T-cell (primary cell): ENCODE results near the gene PLEKHA7. TPM values are rescaled to one million over a fixed set of nuclear protein-coding genes. Genes with fewer than 3 reads are reported as not detected.

Experiments
- ATAC-seq, 4 experiments: fragments of 200-7000 bp in 3 of 4; fragments of 150-1000 bp in 1 of 4; cut with Tn5 transposase; replicated peaks in 1 of 4; 1 replicate in 3 of 4; 2 replicates in 1 of 4; pipeline ENCODE4 v1.10.0; 2021; ENCODE audit warnings: moderate library complexity in 3 of 4, mild to moderate bottlenecking in 2 of 4, moderate number of reproducible peaks in 1 of 4
- CTCF ChIA-PET, 2 donors: fragments of 300-600 bp; sonication (Branson Sonifier 250); formaldehyde crosslinking; loops; one replicate each; lab custom pipeline; 2022; ENCODE audit warnings: antibody characterized with exemption in 2 of 2; lab: Charles Lee
- POLR2A ChIA-PET, 2 donors: fragments of 300-600 bp; sonication (Branson Sonifier 250); formaldehyde crosslinking; loops; one replicate each; lab custom pipeline; 2022; ENCODE audit warnings: antibody characterized with exemption in 2 of 2; lab: Charles Lee
- DNase-seq, 35 experiments: peaks; one replicate each; pipeline versions ENCODE4 v3.0.0 to v3.0.0-alpha.2; 2013 to 2023
- H3K27ac ChIP-seq: one replicate; pipeline ENCODE4 v1.5.1; 2013; ENCODE audit warnings: low read length
- H3K27me3 ChIP-seq, 2 experiments: replicated peaks in 1 of 2; 1 replicate in 1 of 2; 2 replicates in 1 of 2; pipeline versions ENCODE4 v1.6.1 to v1.7.0; 2013; ENCODE audit warnings: low read length in 1 of 2, mixed read lengths in 1 of 2; ENCODE audit not compliant: control insufficient read depth in 2 of 2, insufficient read depth in 2 of 2; ENCODE audit errors: extremely low read depth in 1 of 2
- H3K36me3 ChIP-seq, 2 donors: 1 replicate in 1 of 2; 2 replicates in 1 of 2; pipeline versions ENCODE4 v1.6.1 to v1.7.0; 2013; ENCODE audit warnings: low read length in 1 of 2; ENCODE audit not compliant: control insufficient read depth in 2 of 2, insufficient read depth in 1 of 2; ENCODE audit errors: extremely low read depth in 1 of 2
- H3K4me1 ChIP-seq, 2 experiments: 1 replicate in 1 of 2; 2 replicates in 1 of 2; pipeline versions ENCODE4 v1.6.1 to v1.7.0; 2013; ENCODE audit warnings: low read length in 2 of 2, mixed read lengths in 1 of 2; ENCODE audit not compliant: insufficient read depth in 2 of 2, control insufficient read depth in 1 of 2; ENCODE audit errors: extremely low read depth in 1 of 2
- H3K4me3 ChIP-seq, 2 donors: 1 replicate in 1 of 2; 2 replicates in 1 of 2; pipeline versions ENCODE4 v1.5.1 to v1.7.0; 2013; ENCODE audit warnings: mild to moderate bottlenecking in 2 of 2, low read length in 1 of 2, moderate library complexity in 1 of 2; ENCODE audit not compliant: control insufficient read depth in 1 of 2; ENCODE audit errors: extremely low read depth in 1 of 2
- H3K9me3 ChIP-seq: 2 replicates; pipeline ENCODE4 v1.7.0; 2013
- H3K27ac Mint-ChIP-seq, 2 donors: one replicate each; pipeline ENCODE4 v1.8.0; 2020 to 2021; ENCODE audit warnings: mild to moderate bottlenecking in 2 of 2, mixed read lengths in 2 of 2
- H3K27me3 Mint-ChIP-seq, 2 donors: one replicate each; pipeline ENCODE4 v1.8.0; 2021 to 2022; ENCODE audit warnings: mixed read lengths in 2 of 2
- H3K36me3 Mint-ChIP-seq: one replicate; pipeline ENCODE4 v1.8.0; 2021; ENCODE audit warnings: mixed read lengths
- H3K4me1 Mint-ChIP-seq, 3 donors: one replicate each; pipeline ENCODE4 v1.8.0; 2020 to 2022; ENCODE audit warnings: mixed read lengths in 3 of 3, mild to moderate bottlenecking in 1 of 3
- H3K4me3 Mint-ChIP-seq, 3 donors: one replicate each; pipeline ENCODE4 v1.8.0; 2020 to 2022; ENCODE audit warnings: mild to moderate bottlenecking in 3 of 3, mixed read lengths in 3 of 3, moderate library complexity in 3 of 3
- H3K9me3 Mint-ChIP-seq, 3 donors: one replicate each; pipeline ENCODE4 v1.8.0; 2020 to 2022; ENCODE audit warnings: mixed read lengths in 3 of 3
- WGBS: methylation state at CpG from one replicate; pipeline ENCODE4 v1.1.5; 2013; ENCODE audit warnings: missing lambda C conversion rate; ENCODE audit not compliant: insufficient coverage; 5-methylcytosine and 5-hydroxymethylcytosine counted together
- total RNA-seq, 35 experiments: library from RNA in 6 of 35; stranded (reverse) in 6 of 35; fragments of 120-200 nt in 1 of 35; gene quantifications; one replicate each; pipeline versions ENCODE4 v1.2.1 to v1.2.4 and lab custom pipeline; 2013 to 2026

The PLEKHA7 gene
- total RNA-seq, 5 donors from 2014 or later (not counting 1 experiment from before 2014, with no cell fraction given): 4.8 to 8.8 (median 5.8) TPM

DNA sequence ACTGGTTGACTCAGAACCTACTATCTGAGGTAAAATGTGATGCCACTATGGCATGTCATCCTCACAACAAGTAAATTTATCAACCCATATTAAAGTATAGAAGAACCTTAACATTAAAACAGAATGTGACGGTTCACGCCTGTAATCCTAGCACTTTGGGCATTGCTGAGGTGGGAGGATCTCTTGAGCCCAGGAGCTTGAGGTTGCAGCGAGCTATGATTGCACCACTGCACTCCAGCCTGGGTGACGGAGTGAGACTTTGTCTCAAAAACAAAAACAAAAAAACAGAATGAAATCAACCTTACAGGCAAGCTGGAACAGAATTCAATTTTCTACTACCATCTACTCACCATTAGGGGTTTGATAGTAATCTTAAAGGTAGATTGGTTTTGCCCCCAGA, 86.2 kb downstream of the PLEKHA7 start:
- Histone ChIP-seq H3K4me1 (peaks cover 0 to 14% of the 10 kb centered on the region in 2 experiments), H3K4me3 (no peak overlapping the region), H3K9me3 (no peaks in the 10 kb centered on the region), H3K36me3 (no peaks in the 10 kb centered on the region), H3K27ac (no peak overlapping the region), H3K27me3 (peaks cover 20 to 36% of the 10 kb centered on the region in 2 experiments)
- DNase-seq (no peak), ATAC-seq (no peak)
- no peak overlapping the region for H3K27ac Mint-ChIP-seq
- H3K4me1 Mint-ChIP-seq: peaks cover 6 to 17% (median 16%) of the 10 kb centered on the region in 3 donors
- CTCF ChIA-PET: interaction anchor here in 1 of 2 donors (0.6 kb wide), 1 partner anchor 126 kb away, joined by 3 read pairs; no protein-coding TSS in a partner anchor
- H3K27me3 Mint-ChIP-seq: peaks cover 31 to 47% of the 10 kb centered on the region in 2 donors
- WGBS: no CpG with 5 or more reads among the region's 4 CpGs
- H3K36me3 Mint-ChIP-seq: no peaks in the 10 kb centered on the region
- no peak overlapping the region for H3K4me3 Mint-ChIP-seq
- POLR2A ChIA-PET: no interaction called here
- no peaks in the 10 kb centered on the region for H3K9me3 Mint-ChIP-seq

GRCh38 chr11:16926883-16927626, 87.2 kb downstream of the PLEKHA7 start:
- peaks cover 0 to 14% of the 10 kb centered on the region in 2 experiments for H3K4me1 ChIP-seq
- peaks cover 6 to 17% (median 16%) of the 10 kb centered on the region in 3 donors for H3K4me1 Mint-ChIP-seq
- H3K9me3 Mint-ChIP-seq: no peaks in the 10 kb centered on the region
- H3K27me3 ChIP-seq: peaks cover 17 to 43% of the 10 kb centered on the region in 2 experiments
- H3K4me3 Mint-ChIP-seq: no peak overlapping the region
- H3K27me3 Mint-ChIP-seq: peaks cover 28 to 50% of the 10 kb centered on the region in 2 donors
- 69% methylated on average over 5 of the region's 9 CpGs for WGBS
- DNase-seq (no peak), ATAC-seq (no peak)
- H3K36me3 Mint-ChIP-seq: no peaks in the 10 kb centered on the region
- H3K27ac ChIP-seq: no peak overlapping the region
- no peaks in the 10 kb centered on the region for H3K9me3 ChIP-seq
- POLR2A ChIA-PET: no interaction called here
- CTCF ChIA-PET: no interaction called here
- no peak overlapping the region for H3K27ac Mint-ChIP-seq
- no peak overlapping the region for H3K4me3 ChIP-seq
- H3K36me3 ChIP-seq: no peaks in the 10 kb centered on the region

DNA sequence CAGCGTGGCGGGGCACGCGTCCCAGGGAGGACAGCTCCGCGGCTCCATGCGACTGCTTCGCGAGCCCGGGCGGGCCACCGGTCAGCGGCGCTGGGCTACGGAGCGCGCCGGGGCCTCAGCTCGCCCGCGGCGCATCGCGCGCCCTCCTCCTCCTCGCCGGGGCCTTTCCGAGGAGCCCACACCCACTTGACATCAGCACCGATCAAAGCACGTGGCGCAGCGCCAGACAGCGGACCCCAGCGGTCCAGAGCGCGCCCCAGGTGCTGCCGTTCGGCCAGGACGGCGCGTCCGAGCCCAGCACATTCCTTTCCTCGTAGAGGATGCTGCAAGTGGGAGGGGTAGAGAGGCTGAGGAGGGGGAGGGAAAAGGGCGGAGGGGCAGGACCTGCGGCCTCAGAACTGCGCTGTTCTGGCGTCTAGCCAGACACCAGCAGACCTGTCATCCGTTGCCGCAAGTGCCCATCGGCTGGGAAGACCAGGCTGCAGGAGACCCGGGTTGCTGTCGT, 88.6 kb downstream of the PLEKHA7 start:
- CTCF ChIA-PET: no interaction called here

GRCh38 chr11:16924826-16925560, 89.2 kb downstream of the PLEKHA7 start:
- H3K4me3 Mint-ChIP-seq: peak overlapping the region in 1 of 3 donors; percentile 58
- no peak for ATAC-seq
- H3K36me3 Mint-ChIP-seq: no peaks in the 10 kb centered on the region
- H3K27ac Mint-ChIP-seq: no peak overlapping the region
- peaks cover 6 to 17% (median 16%) of the 10 kb centered on the region in 3 donors for H3K4me1 Mint-ChIP-seq
- peaks cover 27 to 50% of the 10 kb centered on the region in 2 donors for H3K27me3 Mint-ChIP-seq
- no peaks in the 10 kb centered on the region for H3K9me3 Mint-ChIP-seq
- POLR2A ChIA-PET: no interaction called here
- 3% methylated on average over 39 of the region's 51 CpGs for WGBS
- no peaks in the 10 kb centered on the region for H3K36me3 ChIP-seq
- H3K9me3 ChIP-seq: no peaks in the 10 kb centered on the region
- no peak for DNase-seq
- H3K4me3 ChIP-seq: no peak overlapping the region
- H3K4me1 ChIP-seq: peaks cover 0 to 14% of the 10 kb centered on the region in 2 experiments
- CTCF ChIA-PET: no interaction called here
- H3K27ac ChIP-seq: no peak overlapping the region
- peaks cover 17 to 43% of the 10 kb centered on the region in 2 experiments for H3K27me3 ChIP-seq

More for the DNA sequence above, 88.6 kb downstream of the PLEKHA7 start:
- H3K27me3 ChIP-seq: peaks cover 17 to 43% of the 10 kb centered on the region in 2 experiments
- no peak overlapping the region for H3K4me3 ChIP-seq
- no peak overlapping the region for H3K27ac ChIP-seq
- peaks cover 0 to 14% of the 10 kb centered on the region in 2 experiments for H3K4me1 ChIP-seq
- H3K4me3 Mint-ChIP-seq: peak overlapping the region; percentile 58 to 73 (median 61)
- H3K27ac Mint-ChIP-seq: no peak overlapping the region
- H3K36me3 Mint-ChIP-seq: no peaks in the 10 kb centered on the region
- H3K9me3 ChIP-seq: no peaks in the 10 kb centered on the region
- DNase-seq (peak in 1 of 35 experiments; percentile 12), ATAC-seq (peak in 1 of 4 experiments; percentile 29)
- peaks cover 6 to 17% (median 16%) of the 10 kb centered on the region in 3 donors for H3K4me1 Mint-ChIP-seq
- 4% methylated on average over 37 of the region's 52 CpGs for WGBS
- peaks cover 28 to 50% of the 10 kb centered on the region in 2 donors for H3K27me3 Mint-ChIP-seq
- POLR2A ChIA-PET: no interaction called here
- no peaks in the 10 kb centered on the region for H3K9me3 Mint-ChIP-seq
- H3K36me3 ChIP-seq: no peaks in the 10 kb centered on the region

GRCh38 chr11:16924462-16924825, 89.8 kb downstream of the PLEKHA7 start:
- H3K4me3 Mint-ChIP-seq: peak overlapping the region in 2 of 3 donors; percentile 34 to 36
- Histone ChIP-seq H3K9me3 (no peaks in the 10 kb centered on the region), H3K4me3 (no peak overlapping the region), H3K36me3 (no peaks in the 10 kb centered on the region), H3K4me1 (peaks cover 0 to 14% of the 10 kb centered on the region in 2 experiments), H3K27ac (no peak overlapping the region), H3K27me3 (peaks cover 17 to 43% of the 10 kb centered on the region in 2 experiments)
- DNase-seq (no peak), ATAC-seq (no peak)
- peaks cover 25 to 50% of the 10 kb centered on the region in 2 donors for H3K27me3 Mint-ChIP-seq
- ChIA-PET POLR2A (no interaction called here), CTCF (no interaction called here)
- no peaks in the 10 kb centered on the region for H3K36me3 Mint-ChIP-seq
- WGBS: 26% methylated on average over 4 of the region's 4 CpGs
- H3K4me1 Mint-ChIP-seq: peaks cover 6 to 17% (median 16%) of the 10 kb centered on the region in 3 donors
- no peaks in the 10 kb centered on the region for H3K9me3 Mint-ChIP-seq
- no peak overlapping the region for H3K27ac Mint-ChIP-seq

- ATAC-seq: no peak
- H3K9me3 ChIP-seq: no peaks in the 10 kb centered on the region
- H3K36me3 ChIP-seq: no peaks in the 10 kb centered on the region
- H3K4me1 Mint-ChIP-seq: peaks cover 6 to 17% (median 16%) of the 10 kb centered on the region in 3 donors
- H3K9me3 Mint-ChIP-seq: no peaks in the 10 kb centered on the region
- peak overlapping the region in 1 of 3 donors; percentile 36 for H3K4me3 Mint-ChIP-seq
- no peak overlapping the region for H3K4me3 ChIP-seq
- no peaks in the 10 kb centered on the region for H3K36me3 Mint-ChIP-seq
- ChIA-PET CTCF (no interaction called here), POLR2A (no interaction called here)
- H3K27ac ChIP-seq: no peak overlapping the region
- peaks cover 0 to 14% of the 10 kb centered on the region in 2 experiments for H3K4me1 ChIP-seq
- no peak for DNase-seq
- peaks cover 17 to 43% of the 10 kb centered on the region in 2 experiments for H3K27me3 ChIP-seq
- peaks cover 25 to 47% of the 10 kb centered on the region in 2 donors for H3K27me3 Mint-ChIP-seq
- 88% methylated on average over 1 of the region's 4 CpGs for WGBS
- no peak overlapping the region for H3K27ac Mint-ChIP-seq
These were observed 90.2 kb downstream of the PLEKHA7 start for GRCh38 chr11:16923987-16924386.
